GM21529 (cell line): ENCODE results near the gene KAZN.

Source experiments
- ATAC-seq: cut with Tn5 transposase; IDR thresholded peaks from one replicate; pipeline ENCODE4 v1.9.1; 2021; ENCODE audit not compliant: unreplicated experiment

The KAZN gene

GRCh38 chr1:14585728-14586127 lies 12.8 kb upstream of the KAZN start:
- ATAC-seq: no peak

GRCh38 chr1:14590411-14591180 lies 7.9 kb upstream of the KAZN start:
- ATAC-seq: no peak

DNA sequence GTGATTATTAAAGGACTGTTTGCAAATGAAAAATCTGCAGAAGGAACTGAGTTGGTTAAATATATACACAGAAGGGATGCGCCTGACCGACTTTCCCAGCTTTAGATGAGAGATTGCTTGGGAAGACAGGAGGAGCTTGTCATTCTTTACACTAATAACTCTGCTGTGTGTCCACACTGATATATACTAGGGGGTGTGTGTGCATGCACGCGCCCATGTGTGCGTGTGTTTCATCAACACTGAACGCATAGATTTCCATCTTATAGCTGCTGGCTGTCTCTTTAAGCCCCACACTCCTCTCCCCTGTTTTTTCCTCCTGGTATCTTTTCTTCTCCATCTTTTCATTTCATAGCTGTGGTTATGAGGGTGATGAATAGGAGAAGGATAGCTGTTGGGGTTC lies 6.9 kb upstream of the KAZN start:
- no peak for ATAC-seq

GRCh38 chr1:14592004-14592631 lies 6.4 kb upstream of the KAZN start:
- no peak for ATAC-seq

- no peak for ATAC-seq
Measured at GRCh38 chr1:14593302-14593701, 5.2 kb upstream of the KAZN start.

DNA sequence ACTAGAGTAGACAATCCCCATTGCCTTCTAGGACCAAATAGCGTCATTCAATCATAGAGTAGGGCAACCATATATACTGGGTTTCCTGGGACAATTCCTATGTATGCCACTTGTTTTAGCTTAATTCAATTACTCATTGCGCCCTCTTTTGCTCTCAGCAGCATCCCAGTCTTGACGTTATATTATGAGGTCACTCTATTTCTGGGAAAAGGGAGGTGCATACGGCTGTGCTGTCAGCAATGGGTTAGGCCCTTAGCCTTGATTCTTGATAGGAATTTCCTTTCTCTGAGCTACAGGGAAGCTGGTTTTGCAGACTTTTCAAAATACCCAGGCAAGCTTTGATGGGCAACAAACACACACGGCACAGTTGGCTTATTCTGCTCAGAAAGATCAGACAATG lies 4.4 kb upstream of the KAZN start:
- ATAC-seq: no peak

DNA sequence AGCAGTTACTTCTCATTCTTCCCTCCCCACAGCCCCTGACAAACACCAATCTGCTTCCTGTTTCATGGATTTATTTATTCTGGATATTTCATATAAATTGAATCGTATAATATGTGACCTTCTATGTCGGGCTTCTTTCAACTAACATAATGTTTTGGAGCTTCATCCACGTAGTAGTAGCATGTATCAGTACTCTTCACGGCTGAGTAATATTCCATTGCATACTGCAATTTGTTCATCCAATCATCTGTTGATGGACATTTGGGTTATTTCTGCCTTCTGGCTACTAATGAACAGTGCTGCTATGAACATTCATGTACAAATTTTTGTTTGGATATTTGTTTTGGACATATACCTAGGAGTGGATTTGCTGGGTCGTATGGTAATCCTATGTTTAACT lies 1.9 kb upstream of the KAZN start:
- ATAC-seq: no peak

DNA sequence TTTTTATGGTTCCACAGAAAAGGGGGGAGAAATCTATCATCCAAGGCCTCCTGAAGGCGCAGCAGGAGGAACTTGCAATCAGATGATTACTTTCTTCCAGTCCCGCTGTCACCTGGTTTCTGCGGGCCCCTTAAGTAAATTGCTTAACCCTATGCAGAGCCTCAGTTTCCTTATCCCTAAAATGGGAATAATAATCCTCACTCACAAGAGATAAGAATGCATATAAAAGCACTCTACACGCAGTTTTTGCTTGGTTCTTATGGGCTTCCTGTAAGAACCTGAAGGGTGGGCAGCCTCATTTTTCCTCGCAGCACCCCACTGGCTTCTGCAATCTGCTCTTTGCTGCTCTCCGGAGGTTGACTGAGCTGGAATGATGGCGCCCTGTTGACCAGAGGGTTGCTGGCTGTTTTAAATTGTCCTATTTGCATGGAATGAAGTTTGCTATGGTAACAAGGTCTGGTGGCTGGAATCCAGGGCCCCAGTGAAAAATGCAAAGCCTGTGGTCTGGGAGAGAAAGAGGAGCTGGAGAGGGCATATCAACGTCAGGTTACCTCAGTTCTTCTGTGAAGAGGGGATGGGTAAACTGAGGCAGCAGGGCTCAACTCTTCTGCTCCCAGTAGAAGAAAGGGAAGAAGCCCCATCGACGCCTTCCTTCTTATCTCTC lies 1.0 kb upstream of the KAZN start:
- no peak for ATAC-seq

DNA sequence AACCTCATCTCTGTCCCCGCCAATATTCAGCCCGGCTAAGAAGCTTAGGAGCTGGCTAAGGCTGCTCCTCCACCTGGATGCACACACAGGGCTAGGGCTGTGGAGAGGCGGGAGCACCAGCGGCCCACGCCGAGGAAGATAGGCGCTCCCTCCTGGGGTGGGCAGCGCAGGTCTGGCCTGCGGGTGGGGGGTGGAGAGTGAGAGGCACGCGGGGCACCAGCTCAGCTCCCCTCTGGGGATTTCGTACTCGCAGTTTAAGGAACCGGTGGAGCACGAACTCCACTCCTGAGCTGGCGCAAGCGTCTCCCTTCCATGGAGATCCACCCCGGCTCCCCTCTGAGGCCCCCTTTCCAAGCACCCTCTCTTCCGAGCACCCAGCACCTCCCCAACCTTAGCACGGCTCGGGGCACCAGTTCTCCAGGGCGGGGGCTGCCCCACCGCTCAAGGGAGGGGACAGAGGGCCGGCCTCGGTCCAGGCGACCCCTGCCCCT lies 433 bp upstream of the KAZN start:
- ATAC-seq: no peak

DNA sequence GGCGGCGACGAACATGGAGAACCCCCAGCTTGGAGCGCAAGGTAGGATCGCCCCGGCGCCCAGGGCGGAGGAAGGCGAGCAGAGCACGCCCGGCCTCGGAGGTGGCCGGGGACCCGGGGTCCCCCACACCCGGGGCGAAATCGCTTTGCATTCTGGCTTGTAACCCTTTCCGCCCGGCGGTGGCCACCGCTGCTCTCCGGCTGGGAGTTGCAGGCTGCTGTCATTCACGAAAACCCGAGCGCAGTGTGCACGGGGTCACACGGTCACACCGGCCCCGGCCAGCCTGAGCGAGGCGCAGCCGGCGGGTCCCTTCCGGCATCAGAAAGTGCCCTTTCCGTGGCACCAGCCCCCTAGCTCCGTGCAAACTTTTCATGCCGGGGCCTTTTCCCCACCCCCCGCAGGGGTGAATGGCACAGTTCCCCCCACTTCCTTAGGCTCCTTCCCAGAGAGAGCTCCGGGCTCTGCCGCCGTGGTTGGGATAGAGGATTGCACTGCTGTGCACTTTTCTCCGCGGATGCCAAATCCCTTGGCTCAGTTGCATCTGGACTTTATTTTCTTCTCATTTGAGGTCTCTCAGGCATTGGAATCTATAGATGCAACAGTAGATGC lies 802 bp downstream of the KAZN start:
- ATAC-seq: no peak

GRCh38 chr1:14599800-14600199 lies 1.3 kb downstream of the KAZN start:
- no peak for ATAC-seq

DNA sequence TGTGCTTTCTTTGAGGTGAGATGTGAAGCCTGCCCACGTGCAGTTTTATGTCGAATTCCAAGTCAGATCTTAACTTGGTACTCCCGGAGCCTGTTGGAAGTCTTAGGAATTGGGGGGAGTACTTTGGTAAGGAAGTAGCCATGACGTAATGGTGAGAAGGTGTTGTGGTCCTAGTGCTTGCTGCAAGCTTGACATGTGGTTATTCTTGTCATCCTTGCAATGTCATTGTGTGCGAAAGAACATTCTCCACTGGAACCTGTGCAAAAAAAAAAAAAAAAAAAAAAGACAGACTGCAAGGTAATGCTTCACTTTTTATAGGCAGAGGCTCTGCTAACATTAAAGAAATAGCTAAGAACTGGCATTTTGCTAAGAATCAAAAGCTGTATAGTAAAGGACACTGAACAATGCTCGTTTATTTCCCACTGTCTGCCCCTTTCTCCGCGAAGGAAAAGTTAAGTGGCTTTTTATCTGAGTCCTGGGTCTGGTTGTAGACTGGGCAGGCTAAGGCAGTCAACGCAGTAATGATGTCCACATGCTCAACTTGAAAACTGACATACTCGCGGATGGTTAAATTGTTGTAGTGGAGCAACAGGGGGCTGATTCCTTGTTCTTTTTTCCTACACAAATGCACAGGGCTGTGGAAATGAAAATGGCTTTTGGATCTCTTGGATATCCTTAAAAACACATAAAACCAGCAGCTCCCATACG lies 2.1 kb downstream of the KAZN start:
- no peak for ATAC-seq

- no peak for ATAC-seq
Measured at GRCh38 chr1:14602136-14602535, 3.7 kb downstream of the KAZN start.

DNA sequence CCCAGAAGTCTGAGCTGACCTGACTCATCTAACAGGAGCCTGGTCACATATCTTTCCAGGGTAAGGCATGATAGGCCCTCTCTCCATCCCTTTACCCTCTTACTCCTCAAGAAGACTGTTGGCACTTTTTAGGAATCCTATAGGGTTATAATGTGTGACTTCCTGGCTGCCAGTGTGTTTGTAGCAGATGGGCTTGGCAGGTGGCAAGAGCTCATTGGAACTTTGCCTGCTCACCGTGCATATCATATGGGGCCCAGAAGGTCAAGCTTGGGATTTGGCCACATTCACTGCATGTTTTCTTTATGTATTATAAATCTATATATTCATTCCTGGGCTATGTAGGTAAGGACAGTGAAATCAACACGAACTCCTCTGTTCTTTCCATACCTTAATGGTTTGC lies 5.2 kb downstream of the KAZN start:
- no peak for ATAC-seq

GRCh38 chr1:14604414-14604813 lies 5.9 kb downstream of the KAZN start:
- ATAC-seq: no peak

DNA sequence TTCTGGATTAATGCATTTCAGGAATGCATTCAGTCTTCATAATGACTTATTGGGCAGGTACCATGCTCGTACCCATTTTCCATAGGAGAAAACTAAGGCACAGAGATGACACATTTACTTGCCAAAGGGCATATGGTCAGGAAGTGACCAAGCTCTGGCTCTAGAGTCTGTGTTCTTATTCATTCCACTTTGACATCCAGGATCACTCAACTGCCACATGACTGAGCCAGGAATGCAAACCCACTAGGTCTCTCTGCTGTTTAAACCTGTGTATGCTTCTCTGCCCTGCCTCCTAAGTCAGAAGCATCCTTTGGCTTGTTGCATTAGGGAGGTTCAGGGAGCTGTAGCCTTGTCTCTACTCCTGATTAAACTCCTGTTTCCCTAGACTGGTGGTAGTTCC lies 7.5 kb downstream of the KAZN start:
- no peak for ATAC-seq

DNA sequence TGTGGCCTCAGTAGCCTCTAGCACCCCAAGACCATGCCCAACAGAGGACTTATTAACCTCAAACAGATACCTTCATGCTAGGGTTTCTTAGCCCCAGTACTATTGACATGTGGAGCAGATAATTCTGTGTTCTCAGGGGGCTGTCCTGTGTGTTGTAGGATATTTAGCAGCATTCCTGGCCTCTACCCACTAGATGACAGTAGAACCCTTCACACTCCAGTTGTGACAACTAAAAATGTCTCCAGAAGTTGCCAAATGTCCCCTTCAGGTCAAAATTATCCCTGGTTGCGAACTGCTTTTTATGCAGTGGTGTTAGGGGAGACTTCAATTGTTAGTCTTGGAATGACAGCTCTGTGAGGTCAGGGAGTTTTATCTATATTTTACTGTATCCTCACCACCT lies 8.1 kb downstream of the KAZN start:
- ATAC-seq: no peak

DNA sequence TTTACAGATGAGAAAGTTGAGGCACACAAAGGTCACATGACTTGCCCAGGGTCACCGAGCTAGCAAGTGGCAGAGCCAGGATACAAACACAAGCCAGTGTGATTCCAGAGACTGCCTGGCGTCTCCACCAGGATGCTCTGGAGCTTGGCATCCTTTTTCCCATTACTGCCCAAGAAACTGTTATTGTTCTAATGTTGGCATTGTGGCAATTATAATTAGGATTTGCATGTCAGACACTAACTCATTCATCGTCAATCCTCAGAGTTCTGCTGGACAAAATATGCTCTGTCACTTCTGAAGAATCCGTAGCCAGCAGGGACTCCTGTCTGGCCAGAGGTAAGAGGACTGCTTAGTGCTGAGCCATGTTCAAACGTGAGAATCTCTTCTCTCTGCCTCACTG lies 8.8 kb downstream of the KAZN start:
- ATAC-seq: no peak

- no peak for ATAC-seq
Measured at GRCh38 chr1:14608308-14608707, 9.8 kb downstream of the KAZN start.

DNA sequence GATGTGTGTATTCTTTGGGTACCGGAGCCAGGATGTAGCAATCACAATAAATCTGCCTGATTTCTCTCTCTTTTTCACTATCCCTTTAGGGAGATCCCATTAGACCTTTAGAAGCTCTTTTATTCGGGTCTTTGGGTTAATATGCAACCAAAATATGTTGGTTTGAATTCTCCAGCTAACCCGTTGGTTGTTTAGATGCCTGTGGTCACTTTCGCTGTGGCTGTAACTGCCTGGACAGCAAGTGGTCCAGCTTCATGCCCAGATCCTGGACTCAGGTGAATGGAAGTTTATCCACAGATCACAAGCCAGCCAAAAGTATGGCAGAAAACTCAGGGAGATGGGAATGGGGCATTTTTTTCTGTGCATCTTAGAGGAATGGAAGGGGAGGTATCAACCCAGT lies 12.3 kb downstream of the KAZN start:
- no peak for ATAC-seq

DNA sequence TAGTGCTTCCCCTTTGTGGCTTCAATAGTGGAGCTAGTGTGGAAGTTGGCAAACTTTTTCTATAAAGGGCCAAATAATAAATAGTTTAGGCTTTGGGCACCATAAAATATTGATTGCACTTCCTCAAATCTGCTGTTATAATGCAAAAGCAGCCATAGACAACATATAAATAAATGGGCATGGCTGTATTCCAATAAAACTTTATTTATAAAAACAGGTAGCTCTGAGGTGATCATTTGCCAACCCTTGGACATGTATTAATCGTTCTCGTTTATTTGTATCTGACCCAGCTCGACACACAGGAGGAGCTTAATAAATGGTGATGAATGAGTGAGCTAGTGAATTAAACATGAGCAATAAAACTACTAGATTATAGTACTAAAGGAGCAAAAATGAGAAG lies 13.3 kb downstream of the KAZN start:
- no peak for ATAC-seq
